LNCaP clone FGC (cell line): ENCODE measurements around the gene HCRTR1.

Source experiments
- DNase-seq: peaks from one replicate; pipeline ENCODE4 v3.0.0-alpha.2; 2011; ENCODE audit warnings: low read depth
- H3K4me3 ChIP-seq: 2 replicates; pipeline ENCODE4 v1.5.1; 2011; ENCODE audit warnings: mild to moderate bottlenecking, low read depth, low read length, control low read depth
- CTCF ChIP-seq: IDR thresholded peaks from 2 replicates; pipeline ENCODE4 v1.5.1; 2012; ENCODE audit warnings: mild to moderate bottlenecking; ENCODE audit not compliant: control insufficient read depth, insufficient read depth; ENCODE audit errors: extremely low read depth

The HCRTR1 gene

GRCh38 chr1:31617218-31617915 is at the start of gene HCRTR1:
Gene HCRTR1 (plus strand): TSS chr1:31617689. CDS start chr1:31619193, 1,504 bp downstream.
- H3K4me3 ChIP-seq: peak within 1 kb of the TSS; percentile 28; the same call in 1 of the 2 replicates
- TF ChIP-seq CTCF: no peak
- no peak for DNase-seq

GRCh38 chr1:31567956-31568570 is 49.4 kb upstream of the HCRTR1 start:
- H3K4me3 ChIP-seq: no peak overlapping the region
- DNase-seq: no peak
- no peak for TF ChIP-seq CTCF

GRCh38 chr1:31568895-31569595 is 48.4 kb upstream of the HCRTR1 start:
- DNase-seq: no peak
- TF ChIP-seq CTCF: no peak
- H3K4me3 ChIP-seq: no peak overlapping the region

GRCh38 chr1:31569596-31570173 is 47.8 kb upstream of the HCRTR1 start:
- no peak for DNase-seq
- no peak overlapping the region for H3K4me3 ChIP-seq
- TF ChIP-seq CTCF: no peak

GRCh38 chr1:31570228-31570627 is 47.3 kb upstream of the HCRTR1 start:
- no peak for DNase-seq
- no peak for TF ChIP-seq CTCF
- H3K4me3 ChIP-seq: no peak overlapping the region

- TF ChIP-seq CTCF: no peak
- H3K4me3 ChIP-seq: no peak overlapping the region
Observed at GRCh38 chr1:31570906-31571305, 46.6 kb upstream of the HCRTR1 start.

More at GRCh38 chr1:31570906-31571305, 46.6 kb upstream of the HCRTR1 start:
- DNase-seq: no peak
